GM19328 (cell line): Measurements from ENCODE around the gene CDSN.
"Not testable (repeated sequence)": the region's sequence is repeated elsewhere in the genome, so short reads cannot be mapped to it uniquely, and the experiment has no call there.

ENCODE experiments used
- ATAC-seq: cut with Tn5 transposase; IDR thresholded peaks from one replicate; pipeline ENCODE4 v1.9.1; 2021; ENCODE audit warnings: mild to moderate bottlenecking, moderate library complexity; ENCODE audit not compliant: unreplicated experiment

CDSN gene

GRCh38 chr6:31090973-31091364, 29.3 kb downstream of the CDSN start:
- no peak for ATAC-seq

GRCh38 chr6:31090275-31090972, 29.8 kb downstream of the CDSN start:
- no peak for ATAC-seq

- no peak for ATAC-seq
These were observed 32.7 kb downstream of the CDSN start for GRCh38 chr6:31087494-31088089.

DNA sequence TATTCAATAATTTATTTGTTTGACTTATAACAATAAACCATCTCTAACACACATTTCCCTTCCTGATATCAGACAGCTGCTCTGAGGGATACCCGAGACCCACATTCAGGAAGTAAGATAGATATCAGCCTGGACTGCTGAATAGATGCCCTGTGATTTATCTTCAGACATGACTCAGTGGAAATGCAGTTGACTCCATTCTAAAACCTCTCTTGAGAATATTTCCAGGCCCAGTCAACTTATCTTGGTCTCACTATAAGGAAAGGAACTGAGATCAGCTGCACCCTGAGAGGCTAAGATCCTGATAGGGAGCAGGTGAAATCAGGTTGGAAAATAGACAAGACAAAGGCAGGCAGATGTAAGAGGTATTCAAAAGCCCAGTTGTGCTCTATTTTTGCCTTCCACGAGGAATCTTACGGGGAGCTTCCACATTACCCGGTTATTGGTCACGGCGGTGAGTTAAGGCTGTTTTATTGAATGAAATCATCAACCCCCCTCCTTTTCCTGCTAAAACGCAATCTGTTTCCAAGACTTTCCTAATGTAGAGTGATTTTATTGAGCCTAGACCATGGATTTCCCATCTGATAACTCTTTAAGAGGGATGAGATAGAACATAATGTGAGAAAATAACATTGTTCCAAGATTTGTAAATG, 33.3 kb downstream of the CDSN start:
- no peak for ATAC-seq

- no peak for ATAC-seq
These were observed 36.4 kb downstream of the CDSN start for GRCh38 chr6:31083742-31084354.

DNA sequence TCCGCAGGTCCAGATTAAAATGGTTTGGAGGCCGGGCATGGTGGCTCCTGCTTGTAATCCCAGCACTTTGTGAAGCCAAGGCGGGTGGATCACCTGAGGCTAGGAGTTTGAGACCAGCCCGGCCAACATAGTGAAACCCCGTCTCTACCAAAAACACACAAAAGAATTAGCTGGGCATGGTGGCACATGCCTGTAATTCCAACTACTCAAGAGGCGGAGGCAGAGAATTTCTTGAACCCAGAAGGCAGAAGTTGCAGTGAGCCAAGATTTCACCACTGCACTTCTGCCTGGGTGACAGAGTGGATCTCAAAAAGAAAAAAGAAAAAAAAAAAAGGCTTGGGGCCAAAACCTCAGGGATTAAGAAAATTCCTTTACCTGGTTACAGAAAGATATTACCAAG, 38.4 kb downstream of the CDSN start:
- ATAC-seq = no peak

DNA sequence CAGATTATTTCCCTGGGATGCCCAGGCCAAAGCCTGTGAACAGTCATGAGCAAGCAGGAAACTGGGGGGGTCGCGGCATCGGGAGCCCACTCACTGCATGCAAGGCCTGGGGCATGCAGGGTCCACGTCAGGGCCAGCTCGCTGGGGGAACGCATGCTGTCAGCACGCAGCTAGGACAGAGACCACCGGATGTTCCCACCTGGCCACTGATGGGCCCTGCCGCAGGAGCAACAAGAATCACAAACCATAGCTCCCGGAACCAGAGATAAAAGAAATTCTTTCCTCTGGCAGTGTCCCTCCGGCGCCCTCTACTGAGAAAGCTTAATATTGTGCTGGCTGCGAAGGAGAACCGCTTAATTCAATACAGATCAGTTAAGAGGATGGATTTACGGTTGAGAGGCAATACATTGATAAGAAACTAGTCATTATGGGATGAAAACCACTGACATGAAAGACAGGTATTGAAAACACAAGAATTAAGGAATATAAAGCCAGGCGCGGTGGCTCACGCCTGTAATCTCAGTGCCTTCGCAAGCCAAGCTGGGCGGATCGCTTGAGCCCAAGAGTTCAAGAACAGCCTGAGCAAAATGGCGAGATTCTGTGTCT, 40.5 kb downstream of the CDSN start:
- no peak for ATAC-seq

DNA sequence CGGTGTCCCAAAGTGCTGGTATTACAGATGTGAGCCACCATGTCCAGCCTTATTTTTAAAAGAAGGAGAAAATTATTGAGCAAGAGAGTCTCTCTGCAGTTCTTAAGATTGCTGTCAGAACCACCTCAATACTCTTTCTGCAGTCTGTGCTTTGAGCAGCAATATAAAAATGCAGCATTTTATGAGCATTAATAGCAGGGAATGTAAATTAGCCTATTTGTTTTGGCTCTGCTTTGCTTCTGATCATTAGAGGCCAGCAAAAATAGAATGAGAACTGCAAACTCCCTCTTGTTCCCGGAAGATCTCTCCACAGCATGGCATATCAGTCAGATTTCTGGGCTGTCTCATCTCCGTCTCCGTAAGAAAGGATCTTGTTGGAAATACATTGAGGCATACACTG, 43.6 kb downstream of the CDSN start:
- no peak for ATAC-seq

DNA sequence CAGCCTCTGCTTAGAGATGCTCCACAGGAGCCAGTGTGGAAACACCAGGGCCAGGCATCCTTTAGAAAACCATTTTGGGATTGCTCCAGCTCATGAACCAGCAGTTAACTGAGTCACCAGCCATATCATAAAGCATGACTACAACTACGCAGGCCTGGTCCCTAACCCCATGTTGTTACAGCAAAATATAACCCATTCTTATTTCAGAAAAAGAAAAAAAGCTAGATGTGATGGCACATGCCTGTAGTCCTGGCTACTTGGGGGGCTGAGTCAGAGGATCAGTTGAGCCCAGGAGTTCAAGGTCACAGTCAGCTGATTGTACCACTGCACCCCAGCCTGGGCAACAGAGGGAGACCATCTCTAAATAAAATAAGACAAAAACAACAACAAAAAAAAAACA, 44.7 kb downstream of the CDSN start:
- no peak for ATAC-seq

DNA sequence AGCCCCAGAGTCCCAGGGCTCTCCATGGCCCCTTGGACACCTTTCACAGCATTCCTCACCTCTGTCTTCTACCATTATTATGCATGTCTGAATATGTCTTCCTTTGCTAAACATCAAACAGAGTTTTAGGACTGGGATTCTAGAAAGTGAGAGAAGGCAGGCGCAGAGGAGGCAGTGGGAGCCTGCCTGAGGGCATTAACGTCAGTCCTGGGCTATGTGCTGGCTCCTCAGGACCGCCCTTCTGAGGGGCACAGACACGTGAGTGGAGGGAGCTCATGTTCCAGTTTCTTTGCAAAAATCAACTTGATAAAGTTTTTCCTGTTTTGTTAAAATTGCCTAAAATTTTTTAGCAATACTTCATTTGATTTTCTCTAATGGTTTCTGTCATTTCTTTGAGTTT, 45.8 kb downstream of the CDSN start:
- no peak for ATAC-seq

GRCh38 chr6:31070711-31071197, 49.5 kb downstream of the CDSN start:
- ATAC-seq = no peak

DNA sequence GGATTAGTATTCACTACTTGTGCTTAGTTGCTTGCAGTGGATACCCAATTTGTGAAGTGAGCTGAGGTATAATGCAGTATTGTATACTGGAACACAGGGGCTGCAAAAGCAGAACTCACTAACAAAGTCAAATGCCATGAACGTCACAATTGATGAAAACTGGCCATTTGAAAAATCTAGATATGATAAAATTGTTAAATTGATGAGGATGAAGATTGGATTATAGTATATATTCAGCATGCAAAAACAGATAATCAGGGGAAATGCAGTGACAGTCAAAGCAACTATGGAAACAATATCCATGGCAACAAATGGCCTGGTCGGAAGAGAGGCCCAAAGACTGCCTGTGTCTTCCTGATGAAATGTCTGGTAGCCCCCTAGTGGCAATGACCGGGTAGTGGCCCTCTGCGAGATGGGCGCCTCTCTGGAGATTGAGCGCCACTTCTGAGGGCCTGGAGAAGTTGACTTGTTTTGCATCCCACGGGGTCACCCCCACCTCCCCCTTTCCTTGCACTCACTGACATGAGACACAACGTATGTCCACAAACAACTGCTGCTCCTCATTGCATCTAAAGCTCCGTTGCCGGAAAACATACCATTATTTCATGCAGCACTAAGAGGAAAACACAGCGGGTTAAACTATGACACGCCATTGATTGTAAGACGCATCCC, 51.4 kb downstream of the CDSN start:
- no peak for ATAC-seq

- ATAC-seq = not testable (repeated sequence)
These were observed 52.2 kb downstream of the CDSN start for GRCh38 chr6:31067891-31068668.

GRCh38 chr6:31067028-31067427, 53.2 kb downstream of the CDSN start:
- ATAC-seq = not testable (repeated sequence)

- ATAC-seq = no peak
These were observed 54.7 kb downstream of the CDSN start for GRCh38 chr6:31065556-31065955.
